ENCODE measurements around the gene LRRC56.
A peak's percentile ranks its signal among the peaks of the same experiment; 100 is the strongest.

The LRRC56 gene

GRCh38 chr11:562046-562645, 24.8 kb downstream of the LRRC56 start:
- in situ Hi-C loops (cut with HindIII; ENCODE audit: low sequenced_read_pairs) = no loop called here
- no peak for TF ChIP-seq CTCF (IDR thresholded peaks at IDR 0.05; ENCODE audit: low read depth, low read length)
- H3K4me3 ChIP-seq (ENCODE audit: low read depth, low read length) = no peak overlapping the region

GRCh38 chr11:563066-563811, 25.9 kb downstream of the LRRC56 start:
- TF ChIP-seq CTCF (IDR thresholded peaks at IDR 0.05; ENCODE audit: low read depth, low read length) = no peak
- in situ Hi-C loops (cut with HindIII; ENCODE audit: low sequenced_read_pairs) = no loop called here
- DNase-seq (ENCODE audit: low read depth, low spot score) = no peak
- no peak overlapping the region for H3K4me3 ChIP-seq (ENCODE audit: low read depth, low read length)

More at GRCh38 chr11:562046-562645, 24.8 kb downstream of the LRRC56 start:
- no peak for DNase-seq (ENCODE audit: low read depth, low spot score)

- no peak overlapping the region for H3K4me3 ChIP-seq (ENCODE audit: low read depth, low read length)
- in situ Hi-C loops (cut with HindIII; ENCODE audit: low sequenced_read_pairs) = no loop called here
- no peak for TF ChIP-seq CTCF (IDR thresholded peaks at IDR 0.05; ENCODE audit: low read depth, low read length)
- DNase-seq (ENCODE audit: low read depth, low spot score) = no peak
Measured at GRCh38 chr11:563812-564578, 26.7 kb downstream of the LRRC56 start.

- H3K4me3 ChIP-seq (ENCODE audit: low read depth, low read length) = no peak overlapping the region
- in situ Hi-C loops (cut with HindIII; ENCODE audit: low sequenced_read_pairs) = no loop called here
- DNase-seq (ENCODE audit: low read depth, low spot score) = no peak
- TF ChIP-seq CTCF (IDR thresholded peaks at IDR 0.05; ENCODE audit: low read depth, low read length) = no peak
Measured at GRCh38 chr11:565921-566509, 28.7 kb downstream of the LRRC56 start.

GRCh38 chr11:567011-567628, 29.8 kb downstream of the LRRC56 start:
- DNase-seq (ENCODE audit: low read depth, low spot score) = no peak
- in situ Hi-C loops (cut with HindIII; ENCODE audit: low sequenced_read_pairs) = no loop called here
- H3K4me3 ChIP-seq (ENCODE audit: low read depth, low read length) = peak overlapping the region; percentile 56
- no peak for TF ChIP-seq CTCF (IDR thresholded peaks at IDR 0.05; ENCODE audit: low read depth, low read length)
